ENCODE results near the gene RPS3A. TPM values are rescaled to one million over a fixed set of nuclear protein-coding genes. Genes with fewer than 3 reads are reported as not detected.

RPS3A gene
- total and polyA plus RNA-seq, 4 donors = 337 to 1,043 (median 588) TPM

GRCh38 chr4:151094290-151094751 lies 5.1 kb upstream of the RPS3A start:
- Histone ChIP-seq H3K9me3 (ENCODE audit: control insufficient read depth in 4 of 4, low read length in 3 of 4) (no peaks in the 10 kb centered on the region), H3K4me3 (ENCODE audit: low read depth in 1 of 3, low read length in 3 of 3) (no peak overlapping the region), H3K9ac (ENCODE audit: low read depth in 1 of 2, low read length in 2 of 2) (no peak overlapping the region), H3K4me1 (ENCODE audit: control insufficient read depth in 4 of 4, insufficient read depth in 4 of 4, low read length in 3 of 4) (peaks cover 0 to 6% (median 3%) of the 10 kb centered on the region in 4 donors), H3K27me3 (ENCODE audit: control insufficient read depth in 4 of 4, insufficient read depth in 4 of 4, low read length in 3 of 4) (no peaks in the 10 kb centered on the region), H3K27ac (ENCODE audit: low read depth in 1 of 2, low read length in 2 of 2) (no peak overlapping the region), H3K36me3 (ENCODE audit: control insufficient read depth in 4 of 4, insufficient read depth in 3 of 4, low read depth in 1 of 4, low read length in 3 of 4) (no peaks in the 10 kb centered on the region)
- TF ChIP-seq RXRA (IDR thresholded peaks at IDR 0.05) (no peak), ZBTB33 (IDR thresholded peaks at IDR 0.05) (no peak), CTCF (IDR thresholded peaks at IDR 0.05; ENCODE audit: low read depth, low read length, missing input control) (no peak), REST (IDR thresholded peaks at IDR 0.05) (no peak), YY1 (IDR thresholded peaks at IDR 0.05) (no peak), GABPA (IDR thresholded peaks at IDR 0.05 in 1 of 2, conservative IDR thresholded peaks at IDR 0.05 in 1 of 2) (no peak), TAF1 (conservative IDR thresholded peaks at IDR 0.05) (no peak), SP1 (IDR thresholded peaks at IDR 0.05) (no peak), NR2F2 (IDR thresholded peaks at IDR 0.05) (no peak), RAD21 (IDR thresholded peaks at IDR 0.05) (no peak), FOXA1 (IDR thresholded peaks at IDR 0.05) (no peak), HNF4G (IDR thresholded peaks at IDR 0.05) (no peak), MAX (IDR thresholded peaks at IDR 0.05) (no peak), EGR1 (IDR thresholded peaks at IDR 0.05; ENCODE audit: low read depth in 2 of 2) (no peak)
- DNase-seq (ENCODE audit: low spot score) = no peak
- 82% methylated on average over 2 of the region's 2 CpGs for WGBS

GRCh38 chr4:151095142-151095541 lies 4.3 kb upstream of the RPS3A start:
- Histone ChIP-seq H3K4me3 (ENCODE audit: low read depth in 1 of 3, low read length in 3 of 3) (no peak overlapping the region), H3K27ac (ENCODE audit: low read depth in 1 of 2, low read length in 2 of 2) (no peak overlapping the region), H3K4me1 (ENCODE audit: control insufficient read depth in 4 of 4, insufficient read depth in 4 of 4, low read length in 3 of 4) (peaks cover 0 to 7% (median 3%) of the 10 kb centered on the region in 4 donors), H3K36me3 (ENCODE audit: control insufficient read depth in 4 of 4, insufficient read depth in 3 of 4, low read depth in 1 of 4, low read length in 3 of 4) (no peaks in the 10 kb centered on the region), H3K9me3 (ENCODE audit: control insufficient read depth in 4 of 4, low read length in 3 of 4) (no peaks in the 10 kb centered on the region), H3K9ac (ENCODE audit: low read depth in 1 of 2, low read length in 2 of 2) (no peak overlapping the region), H3K27me3 (ENCODE audit: control insufficient read depth in 4 of 4, insufficient read depth in 4 of 4, low read length in 3 of 4) (no peaks in the 10 kb centered on the region)
- DNase-seq (ENCODE audit: low spot score) = no peak
- TF ChIP-seq FOXA2 (IDR thresholded peaks at IDR 0.05) (no peak), ZBTB33 (IDR thresholded peaks at IDR 0.05) (no peak), EGR1 (IDR thresholded peaks at IDR 0.05; ENCODE audit: low read depth in 2 of 2) (no peak), RXRA (IDR thresholded peaks at IDR 0.05) (no peak), SP1 (IDR thresholded peaks at IDR 0.05) (no peak), RAD21 (IDR thresholded peaks at IDR 0.05) (no peak), CTCF (IDR thresholded peaks at IDR 0.05; ENCODE audit: low read depth, low read length, missing input control) (no peak), HNF4G (IDR thresholded peaks at IDR 0.05) (no peak)
- 94% methylated on average over 3 of the region's 3 CpGs for WGBS
